Hematopoietic multipotent progenitor cell treated with erythropoietin and hydrocortisone succinate and interleukin-3 and kit ligand, for 17 days (in vitro differentiated cells): ENCODE measurements around the gene HS3ST1.

ENCODE experiments used
- DNase-seq: peaks from one replicate; pipeline ENCODE4 v3.0.0-alpha.2; 2015; ENCODE audit warnings: low spot score

Gene HS3ST1

DNA sequence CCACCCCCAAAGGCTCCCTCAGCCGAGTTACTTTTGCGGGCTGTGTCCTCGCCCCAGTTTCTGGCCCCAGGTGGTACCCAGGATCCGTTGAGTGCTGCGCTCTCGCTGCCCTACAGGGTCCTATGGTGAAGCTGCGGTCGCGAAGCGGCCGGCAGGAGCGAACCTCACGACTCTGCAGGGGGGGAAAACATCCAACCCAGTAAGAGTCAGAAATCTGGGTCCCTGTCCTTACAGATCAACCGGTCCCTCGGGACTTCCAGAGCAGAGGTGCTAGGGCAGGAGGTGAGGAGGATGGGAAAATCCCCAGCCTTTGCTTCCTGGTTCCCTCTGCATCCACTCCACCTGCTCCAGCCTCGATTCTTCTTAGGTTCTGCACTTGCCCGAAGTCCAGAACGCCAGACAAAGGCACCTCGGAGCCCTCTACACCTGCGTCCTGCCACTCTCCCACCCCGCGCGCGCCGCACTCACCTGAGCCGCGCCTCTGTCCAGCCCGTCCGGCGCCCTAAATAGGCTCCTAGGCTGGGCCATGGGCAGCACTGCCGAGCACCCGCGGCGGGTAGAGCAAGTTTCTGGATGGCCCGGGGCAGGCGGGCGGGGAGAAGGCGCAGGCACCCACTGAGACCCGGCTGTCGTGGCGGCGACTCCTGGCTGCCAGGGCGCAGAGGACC is at the start of gene HS3ST1:
Gene HS3ST1 (minus strand): TSS at position 664 of the 668 bp plus-strand sequence. CDS start 28,889 bp downstream, outside the sequence.
- no peak for DNase-seq

DNA sequence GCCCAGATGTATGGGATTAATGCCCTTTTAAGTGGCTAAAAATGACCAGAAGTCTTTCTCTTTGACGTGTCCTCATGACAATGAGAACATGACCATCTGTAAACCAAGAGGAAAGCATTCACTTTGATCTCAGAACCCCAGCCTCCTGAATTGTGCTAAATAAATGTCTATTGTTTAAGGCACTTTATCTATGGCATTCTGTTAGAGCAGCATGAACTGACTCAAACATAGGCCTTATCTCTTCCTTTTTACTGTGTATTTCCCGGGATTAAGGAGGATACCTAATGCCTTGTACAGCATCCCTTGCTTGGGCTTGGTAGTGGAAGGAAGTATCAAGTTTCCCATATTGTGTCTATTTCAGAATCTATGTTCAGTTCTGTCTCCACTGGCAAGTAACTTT is 47.2 kb upstream of the HS3ST1 start:
- DNase-seq = no peak

DNA sequence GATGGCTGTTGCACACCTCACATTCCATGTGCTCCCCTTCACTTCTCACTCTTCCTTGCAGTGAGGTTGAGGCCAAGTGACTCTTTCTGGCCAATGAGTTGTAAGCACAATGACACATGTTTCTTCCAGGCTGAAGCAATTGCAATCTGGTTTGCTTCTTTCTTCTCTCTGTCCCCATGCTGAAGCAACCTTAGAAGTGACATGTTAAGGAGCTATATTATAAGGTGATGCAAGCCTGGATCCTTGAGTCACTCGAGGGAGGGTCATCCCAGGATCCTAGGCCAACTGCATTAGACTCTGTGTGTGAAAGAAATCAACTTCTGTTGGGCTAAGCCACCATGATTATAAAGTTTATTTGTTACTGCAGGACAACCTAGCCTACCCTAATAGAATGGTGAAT is 45.5 kb upstream of the HS3ST1 start:
- no peak for DNase-seq

DNA sequence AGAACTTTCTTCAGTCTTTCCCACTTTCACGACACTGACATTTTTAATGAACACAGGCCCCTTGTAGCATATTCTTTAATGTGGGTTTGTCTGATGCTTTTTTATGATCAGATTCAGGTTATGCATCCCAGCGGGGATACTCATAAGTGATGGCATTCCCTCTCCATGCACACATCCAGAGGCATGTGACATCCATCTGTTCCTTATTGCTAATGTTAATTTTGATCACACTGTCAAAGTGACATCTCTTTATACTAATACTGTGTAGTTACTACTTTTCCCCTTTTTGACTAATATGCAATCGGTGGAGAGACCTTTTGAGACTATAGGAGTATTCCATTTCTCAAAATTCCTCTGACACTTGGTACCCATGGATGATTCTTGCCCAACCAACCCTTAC is 43.8 kb upstream of the HS3ST1 start:
- DNase-seq = no peak

- no peak for DNase-seq
These were observed 42.9 kb upstream of the HS3ST1 start for GRCh38 chr4:11471618-11472017.

DNA sequence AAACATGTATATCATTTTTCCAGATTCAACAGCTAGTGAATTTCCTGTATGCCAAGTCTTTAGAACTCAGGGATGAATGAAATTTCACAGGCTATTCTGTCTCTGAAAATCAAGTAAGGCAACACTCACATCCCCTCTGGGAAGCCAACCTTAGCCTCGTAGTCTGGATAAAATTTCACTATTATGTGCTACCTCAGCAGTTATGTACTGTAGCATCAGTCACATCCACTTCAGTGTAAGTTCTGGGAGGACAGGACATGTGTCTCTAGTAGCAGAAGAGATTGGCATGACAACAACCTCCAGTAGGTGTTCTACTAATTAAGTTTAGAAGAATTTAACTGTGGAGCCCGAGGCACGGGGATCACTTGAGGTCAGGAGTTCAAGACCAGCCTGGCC is 42.4 kb upstream of the HS3ST1 start:
- DNase-seq = no peak

DNA sequence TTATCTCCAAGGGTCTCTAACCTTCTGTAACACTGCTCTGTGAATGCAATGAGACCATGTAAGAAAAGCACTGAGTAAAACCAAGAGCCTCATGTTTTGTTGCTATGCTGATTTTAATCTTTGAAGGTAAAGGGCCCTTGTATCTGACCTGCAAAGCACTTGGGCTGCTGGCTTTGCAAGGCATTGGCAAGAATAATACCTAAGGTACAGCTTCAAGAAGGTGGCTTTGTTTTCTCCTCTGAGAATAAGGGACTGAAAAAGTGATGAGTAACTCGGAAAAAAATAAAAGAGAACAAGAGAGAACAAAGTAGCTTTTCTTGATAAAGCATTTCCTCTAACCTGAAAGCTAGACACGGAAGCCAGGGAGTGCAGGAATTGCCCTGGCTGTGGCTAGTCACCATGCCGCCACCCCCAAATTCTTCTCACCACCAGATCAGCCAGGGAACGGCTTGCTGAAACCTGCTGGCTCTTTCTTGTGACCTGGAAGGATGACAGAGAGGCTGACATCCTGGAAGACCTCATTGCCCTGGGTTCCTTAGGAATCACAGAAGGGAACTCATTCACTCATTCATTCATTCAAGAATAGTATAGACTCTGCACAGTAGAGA is 41.8 kb upstream of the HS3ST1 start:
- DNase-seq = no peak

GRCh38 chr4:11469650-11470437 is 41.1 kb upstream of the HS3ST1 start:
- DNase-seq = no peak

DNA sequence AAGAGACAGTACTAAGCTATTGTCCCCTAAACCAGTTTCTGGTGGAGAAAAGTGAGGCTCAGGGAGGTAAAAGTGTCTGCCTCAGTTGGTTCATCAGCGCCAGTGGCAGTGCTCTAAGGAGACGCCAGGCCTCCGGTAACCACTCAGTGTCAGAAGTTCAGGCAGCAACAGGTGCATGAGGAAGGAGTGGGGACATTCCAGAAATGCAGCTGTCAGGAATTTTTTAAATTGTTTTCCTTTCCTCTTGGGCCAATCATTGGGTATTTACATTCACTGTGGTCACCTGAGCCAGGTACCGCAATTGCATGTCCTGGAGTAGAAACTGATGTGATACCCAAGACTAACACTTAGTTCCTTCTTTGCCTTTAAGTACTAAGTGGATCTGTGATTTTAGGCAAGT is 40.2 kb upstream of the HS3ST1 start:
- DNase-seq = no peak

- DNase-seq = no peak
These were observed 39.2 kb upstream of the HS3ST1 start for GRCh38 chr4:11467931-11468330.

- no peak for DNase-seq
These were observed 35.0 kb upstream of the HS3ST1 start for GRCh38 chr4:11463707-11464106.

DNA sequence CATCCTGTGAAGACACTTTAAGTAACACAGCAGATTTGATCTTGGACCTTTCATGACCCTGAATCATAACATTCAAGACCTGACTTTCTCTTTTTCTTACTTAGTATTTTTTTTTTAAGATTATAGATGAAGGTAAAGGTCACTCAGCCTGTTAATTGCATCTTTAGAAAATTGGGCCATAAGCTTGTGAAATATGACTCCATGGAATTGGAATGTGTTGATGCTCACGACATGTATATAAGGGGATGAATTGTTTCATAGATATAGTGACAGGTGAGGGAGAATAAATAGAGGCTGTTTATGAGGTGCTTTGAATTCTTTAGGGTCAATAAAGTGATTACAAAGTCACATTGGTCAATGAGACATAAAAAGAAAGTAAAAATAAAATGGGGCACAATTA is 27.7 kb upstream of the HS3ST1 start:
- DNase-seq = no peak

DNA sequence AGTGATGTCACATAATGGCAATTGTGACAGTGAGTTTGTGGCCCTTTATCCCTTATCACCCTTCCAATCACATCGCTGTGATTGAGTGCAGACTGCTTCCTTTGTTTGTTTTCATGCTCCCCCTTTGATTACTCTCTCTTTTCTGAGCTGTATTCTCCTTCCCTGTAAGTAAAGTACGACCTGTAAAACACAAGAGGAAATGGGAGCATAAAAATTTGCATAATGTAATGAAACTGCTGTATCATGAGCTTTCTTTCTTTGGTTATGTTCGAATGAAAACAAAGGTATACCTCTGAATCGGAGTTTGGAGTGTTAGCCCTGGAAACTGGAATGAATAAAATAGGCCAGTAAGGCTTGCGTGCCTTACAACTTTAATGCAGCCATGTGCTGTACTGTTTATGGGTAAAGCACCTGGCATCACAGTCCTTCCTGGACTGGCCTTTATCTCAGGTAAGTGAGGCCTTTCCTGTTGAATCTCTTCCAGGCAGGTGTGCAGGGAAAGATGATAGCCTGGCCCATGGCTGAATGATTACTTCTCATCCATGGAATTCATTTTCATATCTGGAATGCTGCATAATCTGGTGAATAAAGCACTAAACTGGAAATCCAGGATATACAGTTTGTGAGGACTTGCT is 26.6 kb upstream of the HS3ST1 start:
- no peak for DNase-seq

DNA sequence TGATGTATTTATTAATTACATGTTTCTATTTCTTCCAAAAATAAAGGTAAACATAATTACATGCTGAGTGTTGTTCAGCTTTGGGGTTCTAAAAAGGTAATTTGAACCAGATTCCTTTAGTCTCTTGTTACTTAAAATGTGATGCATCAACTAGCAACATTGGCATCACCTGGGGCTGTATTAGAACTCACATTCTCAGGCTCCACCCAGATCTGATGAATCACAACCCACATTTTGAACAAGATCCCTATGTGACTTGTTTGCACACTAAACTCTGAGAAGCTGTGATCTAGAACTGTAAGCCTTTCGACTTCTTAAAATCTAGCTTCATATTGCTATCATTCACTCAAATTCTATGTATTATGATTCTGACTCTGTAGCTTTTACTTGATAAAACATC is 23.0 kb upstream of the HS3ST1 start:
- no peak for DNase-seq

GRCh38 chr4:11446155-11446811 is 17.6 kb upstream of the HS3ST1 start:
- DNase-seq = no peak

DNA sequence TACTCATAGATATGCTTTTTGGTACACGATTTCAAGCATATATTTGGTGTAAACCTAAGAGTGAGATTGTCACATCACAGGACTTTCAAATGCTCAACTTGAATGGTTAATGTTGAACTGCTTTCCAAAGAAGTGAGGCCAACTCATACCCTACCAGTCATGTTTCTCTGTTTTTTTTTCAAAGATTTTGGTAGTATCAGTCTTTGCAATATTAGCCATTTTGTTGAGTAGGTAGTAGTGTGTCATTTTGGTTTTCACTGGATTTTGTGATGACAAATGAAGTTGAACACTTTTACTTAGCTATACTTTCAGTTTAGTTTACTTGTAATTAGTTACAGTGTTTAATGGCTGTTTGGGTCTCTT is 12.5 kb upstream of the HS3ST1 start:
- no peak for DNase-seq

DNA sequence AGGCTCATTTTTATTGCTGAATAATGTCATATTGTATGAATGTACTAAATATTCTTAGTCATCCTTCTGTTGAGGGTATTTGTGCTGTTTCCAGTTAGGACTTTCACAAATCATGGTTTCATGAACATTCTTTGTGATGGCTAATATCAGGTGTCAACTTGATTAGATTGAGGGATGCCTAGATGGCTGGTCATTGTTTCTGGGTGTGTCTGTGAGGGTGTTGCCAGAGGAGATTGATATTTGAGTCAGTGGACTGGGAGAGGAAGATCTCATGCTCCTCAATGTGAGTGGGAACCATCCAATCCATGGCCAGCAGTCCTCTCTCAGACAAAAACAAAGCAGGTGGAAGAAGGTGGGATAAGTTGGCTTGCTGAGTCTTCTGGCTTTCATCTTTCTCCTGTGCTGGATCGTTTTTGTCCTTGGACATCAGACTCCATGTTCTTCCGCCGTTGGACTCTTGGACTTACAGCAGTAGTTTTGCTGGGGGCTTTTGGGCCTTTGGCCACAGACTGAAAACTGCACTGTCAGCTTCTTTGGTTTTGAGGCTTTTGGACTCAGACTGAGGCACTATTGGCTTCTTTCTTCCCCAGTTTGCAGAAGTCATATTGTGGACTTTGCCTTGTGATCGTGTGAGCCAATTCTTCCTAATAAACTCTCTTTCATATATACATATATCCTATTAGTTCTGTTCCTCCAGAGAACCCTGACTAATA is 11.9 kb upstream of the HS3ST1 start:
- no peak for DNase-seq

DNA sequence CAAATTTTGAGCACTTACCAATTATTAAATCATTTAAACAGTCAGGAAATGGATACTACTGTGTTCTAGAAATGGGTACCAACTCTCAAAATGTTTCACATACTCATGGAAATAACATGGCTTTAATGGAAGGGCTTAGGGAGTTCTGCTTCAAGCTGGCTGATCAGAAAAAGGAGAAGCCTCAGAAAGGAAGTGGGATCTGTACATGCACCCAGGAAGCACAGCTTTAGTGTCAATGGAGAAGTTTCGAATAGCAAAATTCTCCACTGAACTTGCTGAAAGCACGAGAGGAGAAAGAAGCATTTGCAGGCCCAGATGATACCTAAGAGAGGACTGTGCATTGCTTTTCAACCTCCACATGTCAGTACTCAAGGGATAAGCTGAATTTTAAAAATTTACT is 11.1 kb upstream of the HS3ST1 start:
- no peak for DNase-seq

DNA sequence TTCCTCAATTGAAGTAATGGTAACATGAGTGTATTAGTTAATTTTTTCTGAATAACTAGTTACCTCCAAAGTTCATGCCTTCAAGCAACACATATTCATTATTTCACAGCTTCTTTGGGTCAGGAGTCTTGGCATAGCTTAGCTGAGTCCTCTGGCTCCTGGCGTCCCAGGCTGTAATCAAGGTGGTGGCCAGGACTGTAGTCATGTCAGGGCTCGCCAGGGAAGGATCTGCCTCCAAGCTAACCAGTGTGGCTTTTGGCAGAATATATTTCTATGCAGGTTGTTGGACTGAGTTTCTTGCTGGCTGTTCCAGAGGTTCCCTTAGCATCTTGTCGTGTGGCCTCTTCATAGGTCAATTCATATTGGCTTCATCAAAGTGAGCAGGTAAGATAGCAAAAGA is 10.0 kb upstream of the HS3ST1 start:
- DNase-seq = no peak

GRCh38 chr4:11436673-11437072 is 8.0 kb upstream of the HS3ST1 start:
- DNase-seq = no peak

GRCh38 chr4:11436084-11436483 is 7.4 kb upstream of the HS3ST1 start:
- no peak for DNase-seq

- no peak for DNase-seq
These were observed 6.9 kb upstream of the HS3ST1 start for GRCh38 chr4:11435557-11435956.
